AG04449 (cell line): Measurements from ENCODE around the gene RALB.

Experiments
- CTCF ChIA-PET: fragments of 350-600 bp; formaldehyde crosslinking; extraction: SDS; loops from one replicate; lab custom pipeline; 2021; ENCODE audit warnings: antibody characterized with exemption; lab: Yijun Ruan, JAX
- POLR2A ChIA-PET: fragments of 400-600, 350-600 bp; formaldehyde crosslinking; extraction: SDS; loops from one replicate; lab custom pipeline; 2020; ENCODE audit warnings: antibody characterized with exemption, inconsistent platforms; lab: Yijun Ruan, JAX
- DNase-seq: peaks from one replicate; pipeline ENCODE4 v3.0.0-alpha.2; 2010; ENCODE audit warnings: low read depth, low spot score
- H3K4me3 ChIP-seq: 2 replicates; pipeline ENCODE4 v1.5.1; 2011; ENCODE audit warnings: low read depth, mild to moderate bottlenecking, control low read depth, low read length
- CTCF ChIP-seq: IDR thresholded peaks from one replicate; pipeline ENCODE4 v1.5.1; 2011; ENCODE audit warnings: mild to moderate bottlenecking, moderate library complexity, low read length, control low read depth, inconsistent platforms; ENCODE audit not compliant: insufficient read depth; ENCODE audit errors: missing control alignments

RALB gene

GRCh38 chr2:120223034-120223912 is 29.4 kb upstream of the RALB start, which contains the start of gene TMEM185B:
TSS of gene TMEM185B (minus strand) at chr2:120223400. CDS start at chr2:120222976, 424 bp downstream.
- TF ChIP-seq CTCF = peak; percentile 28
- CTCF ChIA-PET = interaction anchor here (1.1 to 1.6 kb wide), 2 partner anchors 9 to 90 kb away, joined by 3 to 4 read pairs; no protein-coding TSS in a partner anchor

GRCh38 chr2:120224256-120224655 is 28.4 kb upstream of the RALB start:
- no peak for DNase-seq
- POLR2A ChIA-PET = interaction anchor here (1.1 to 1.5 kb wide), 2 partner anchors 16 to 28 kb away, joined by 3 read pairs; partner anchors contain the start of gene RALB
- CTCF ChIA-PET = no interaction called here
- no peak for TF ChIP-seq CTCF
- H3K4me3 ChIP-seq = no peak overlapping the region; the same call in 1 of the 2 replicates

More at GRCh38 chr2:120223034-120223912, 29.4 kb upstream of the RALB start, which contains the start of gene TMEM185B:
- no peak for DNase-seq
- POLR2A ChIA-PET = interaction anchor here (0.6 to 1.1 kb wide), 3 partner anchors 17 to 29 kb away, joined by 3 to 10 read pairs (median 3); partner anchors contain the start of gene RALB
- peak within 1 kb of the TSS; percentile 71 for H3K4me3 ChIP-seq

- no peak overlapping the region for H3K4me3 ChIP-seq
- DNase-seq = no peak
- CTCF ChIA-PET = interaction anchor here (0.7 kb wide), 1 partner anchor 15 kb away, joined by 3 read pairs; no protein-coding TSS in a partner anchor
- POLR2A ChIA-PET = interaction anchor here (1.5 kb wide), 1 partner anchor 28 kb away, joined by 3 read pairs; the partner anchor contains the start of gene RALB
- no peak for TF ChIP-seq CTCF
These were observed 27.7 kb upstream of the RALB start for GRCh38 chr2:120224735-120225548.

GRCh38 chr2:120225549-120226065 is 27.0 kb upstream of the RALB start:
- TF ChIP-seq CTCF = no peak
- ChIA-PET POLR2A (interaction anchor here (1.5 kb wide), 1 partner anchor 27 kb away, joined by 3 read pairs; the partner anchor contains the start of gene RALB), CTCF (interaction anchor here (0.7 kb wide), 1 partner anchor 14 kb away, joined by 3 read pairs; no protein-coding TSS in a partner anchor)
- H3K4me3 ChIP-seq = no peak overlapping the region
- no peak for DNase-seq

GRCh38 chr2:120226316-120226715 is 26.3 kb upstream of the RALB start:
- CTCF ChIA-PET = interaction anchor here (1.1 kb wide), 1 partner anchor 87 kb away, joined by 3 read pairs; no protein-coding TSS in a partner anchor
- H3K4me3 ChIP-seq = no peak overlapping the region
- TF ChIP-seq CTCF = no peak
- DNase-seq = no peak
- POLR2A ChIA-PET = no interaction called here
